ENCODE results near the gene NUDT21. TPM values are rescaled to one million over a fixed set of nuclear protein-coding genes. Genes with fewer than 3 reads are reported as not detected.
"Not testable (repeated sequence)": the region's sequence is repeated elsewhere in the genome, so short reads cannot be mapped to it uniquely, and the experiment has no call there.

NUDT21 gene
- total RNA-seq, 1 donor from 2014 or later, result 224 TPM

GRCh38 chr16:56419740-56420548, 31.2 kb downstream of the NUDT21 start:
- intact Hi-C loops (cut with micrococcal nuclease), result no loop called here

GRCh38 chr16:56417138-56417537, 34.0 kb downstream of the NUDT21 start:
- intact Hi-C loops (cut with micrococcal nuclease), result no loop called here

- intact Hi-C loops (cut with micrococcal nuclease), result no loop called here
These were observed 35.3 kb downstream of the NUDT21 start for GRCh38 chr16:56415875-56416274.

GRCh38 chr16:56414366-56414765, 36.8 kb downstream of the NUDT21 start:
- intact Hi-C loops (cut with micrococcal nuclease), result no loop called here

- intact Hi-C loops (cut with micrococcal nuclease), result no loop called here
These were observed 37.8 kb downstream of the NUDT21 start for GRCh38 chr16:56413381-56413780.

- intact Hi-C loops (cut with micrococcal nuclease), result no loop called here
These were observed 39.5 kb downstream of the NUDT21 start for GRCh38 chr16:56411624-56412023.

- intact Hi-C loops (cut with micrococcal nuclease), result no loop called here
These were observed 40.0 kb downstream of the NUDT21 start for GRCh38 chr16:56411123-56411522.

- intact Hi-C loops (cut with micrococcal nuclease), result no loop called here
These were observed 41.9 kb downstream of the NUDT21 start for GRCh38 chr16:56409195-56409594.

GRCh38 chr16:56408379-56409098, 42.6 kb downstream of the NUDT21 start:
- intact Hi-C loops (cut with micrococcal nuclease), result no loop called here

- intact Hi-C loops (cut with micrococcal nuclease), result no loop called here
These were observed 45.0 kb downstream of the NUDT21 start for GRCh38 chr16:56405977-56406672.

GRCh38 chr16:56401482-56401881, 49.6 kb downstream of the NUDT21 start:
- intact Hi-C loops (cut with micrococcal nuclease), result no loop called here

GRCh38 chr16:56400458-56400857, 50.7 kb downstream of the NUDT21 start:
- intact Hi-C loops (cut with micrococcal nuclease), result no loop called here

- intact Hi-C loops (cut with micrococcal nuclease), result no loop called here
These were observed 51.6 kb downstream of the NUDT21 start for GRCh38 chr16:56399486-56399885.

GRCh38 chr16:56399047-56399446, 52.1 kb downstream of the NUDT21 start:
- intact Hi-C loops (cut with micrococcal nuclease), result no loop called here

GRCh38 chr16:56396724-56397123, 54.4 kb downstream of the NUDT21 start:
- intact Hi-C loops (cut with micrococcal nuclease), result not testable (repeated sequence)

- intact Hi-C loops (cut with micrococcal nuclease), result no loop called here
These were observed 61.6 kb downstream of the NUDT21 start for GRCh38 chr16:56389554-56389953.

- intact Hi-C loops (cut with micrococcal nuclease), result no loop called here
These were observed 62.9 kb downstream of the NUDT21 start for GRCh38 chr16:56388209-56388608.

GRCh38 chr16:56387396-56387795, 63.7 kb downstream of the NUDT21 start:
- intact Hi-C loops (cut with micrococcal nuclease), result no loop called here

GRCh38 chr16:56384074-56384721, 66.9 kb downstream of the NUDT21 start:
- intact Hi-C loops (cut with micrococcal nuclease), result no loop called here

GRCh38 chr16:56382901-56383355, 68.2 kb downstream of the NUDT21 start:
- intact Hi-C loops (cut with micrococcal nuclease), result no loop called here

GRCh38 chr16:56382459-56382858, 68.7 kb downstream of the NUDT21 start:
- intact Hi-C loops (cut with micrococcal nuclease), result no loop called here
